ENCODE data around the gene DPH1.
"Not testable (repeated sequence)": the region's sequence is repeated elsewhere in the genome, so short reads cannot be mapped to it uniquely, and the experiment has no call there.

DPH1 gene

DNA sequence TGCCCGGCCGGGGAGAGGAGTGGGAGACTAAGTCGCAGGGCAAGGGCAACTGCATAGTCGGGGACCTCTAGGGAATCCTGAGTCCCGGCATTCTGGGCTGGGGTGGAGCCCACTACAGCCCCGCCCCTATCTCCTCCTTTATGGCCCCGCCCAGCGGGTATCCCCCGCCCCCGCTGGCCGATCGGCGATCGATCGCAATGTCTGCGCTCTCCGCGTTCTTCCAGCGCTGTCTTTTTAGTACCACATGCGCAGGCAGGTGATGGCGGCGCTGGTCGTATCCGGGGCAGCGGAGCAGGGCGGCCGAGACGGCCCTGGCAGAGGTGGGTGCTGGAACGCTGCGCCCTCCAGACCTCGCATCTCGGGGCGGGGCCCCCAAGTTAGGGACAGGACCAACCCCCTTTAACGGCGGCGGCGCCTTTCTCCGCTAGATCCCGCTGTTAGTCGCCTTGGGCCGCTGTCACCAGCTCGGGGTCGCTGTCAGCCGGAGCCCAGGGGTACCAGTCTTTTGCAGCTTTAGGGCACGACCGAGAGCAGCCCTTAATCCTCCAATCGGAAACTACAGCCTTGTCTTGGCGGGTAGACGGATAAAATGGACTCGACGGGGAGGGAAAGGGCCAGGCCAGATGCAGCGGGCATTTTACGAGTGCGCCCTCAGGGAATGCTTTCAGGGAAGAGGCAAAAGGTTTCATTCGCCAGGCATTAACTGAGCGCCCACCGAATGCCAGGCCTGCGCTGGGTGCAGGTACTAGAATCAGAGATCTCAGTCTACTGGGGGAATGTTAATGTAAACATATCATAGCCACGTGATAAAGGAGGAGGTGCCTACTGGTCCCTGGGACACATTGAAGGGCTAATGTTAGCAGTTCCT lies at the start of gene DPH1:
TSS of gene DPH1 (plus strand) at position 243 of the 868 bp plus-strand sequence. CDS start at position 260, 17 bp downstream.
- DNase-seq = peak; percentile 93

DNA sequence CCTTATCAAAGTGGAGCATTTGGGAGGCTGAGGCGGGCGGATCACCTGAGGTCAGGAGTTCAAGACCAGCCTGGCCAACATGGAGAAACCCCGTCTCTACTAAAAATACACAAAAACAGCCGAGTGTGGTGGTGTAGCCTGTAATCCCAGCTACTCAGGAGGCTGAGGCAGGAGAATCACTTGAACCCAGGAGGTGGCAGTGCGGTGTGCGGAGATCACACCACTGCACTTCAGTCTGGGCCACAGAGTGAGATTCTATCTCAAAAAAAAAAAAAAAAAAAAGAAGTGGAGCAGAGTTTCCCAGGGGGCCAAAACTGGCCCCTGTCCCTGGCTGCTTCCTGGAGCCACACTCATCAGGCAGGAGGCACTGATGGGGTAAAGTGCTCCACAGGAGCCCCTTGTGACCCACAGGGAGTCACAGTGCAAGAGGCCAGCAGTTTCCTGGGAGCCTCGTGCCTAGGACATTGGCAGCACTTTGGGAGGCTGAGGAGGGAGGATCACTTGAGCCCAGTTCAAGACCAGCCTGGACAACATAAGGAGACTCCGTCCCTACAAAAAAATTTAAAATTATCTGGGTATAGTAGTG lies 49.2 kb upstream of the DPH1 start:
- no peak for DNase-seq

DNA sequence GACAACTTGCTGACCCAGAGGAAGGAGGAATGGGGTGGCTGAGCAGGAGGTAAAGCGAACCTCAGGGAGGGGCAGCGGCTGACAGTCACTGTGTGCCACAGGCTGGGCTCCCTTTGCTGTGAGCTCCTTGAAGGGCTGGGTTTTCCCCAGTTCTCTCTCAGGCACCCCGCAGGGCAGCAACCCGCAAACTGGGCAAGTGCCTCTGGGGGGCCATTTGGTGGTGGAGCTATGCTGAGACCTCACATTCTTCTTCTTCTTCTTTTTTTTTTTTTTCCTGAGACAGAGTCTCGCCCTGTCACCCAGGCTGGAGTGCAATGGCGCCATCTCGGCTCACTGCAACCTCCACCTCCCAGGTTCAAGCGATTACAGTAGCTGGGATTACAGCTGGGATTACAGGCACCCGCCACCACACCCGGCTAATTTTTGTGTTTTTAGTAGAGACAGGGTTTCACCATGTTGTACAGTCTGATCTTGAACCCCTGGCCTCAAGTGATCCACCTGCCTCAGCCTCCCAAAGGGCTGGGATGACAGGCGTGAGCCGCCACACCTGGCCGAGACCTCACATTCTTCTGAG lies 47.1 kb upstream of the DPH1 start:
- not testable (repeated sequence) for DNase-seq

DNA sequence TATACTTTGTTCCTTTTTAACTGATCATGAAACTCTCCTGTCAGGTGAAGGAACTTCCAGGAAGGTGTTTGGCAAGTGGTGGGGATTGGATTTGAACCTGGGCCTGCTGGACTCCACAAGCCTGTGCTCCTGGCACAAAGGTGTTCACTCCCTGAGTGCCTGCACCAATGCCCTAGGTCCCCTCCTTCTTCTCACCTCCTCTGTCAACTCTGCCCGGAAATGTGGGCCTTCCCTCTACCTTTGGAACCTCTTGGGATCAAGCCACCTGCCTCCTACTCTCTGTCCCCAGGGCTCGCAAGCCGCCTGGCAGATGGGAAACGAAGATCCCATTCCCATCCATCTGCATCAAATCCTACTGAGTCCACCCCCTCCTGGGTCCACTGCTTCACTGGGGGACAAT lies 44.9 kb upstream of the DPH1 start:
- DNase-seq = no peak

DNA sequence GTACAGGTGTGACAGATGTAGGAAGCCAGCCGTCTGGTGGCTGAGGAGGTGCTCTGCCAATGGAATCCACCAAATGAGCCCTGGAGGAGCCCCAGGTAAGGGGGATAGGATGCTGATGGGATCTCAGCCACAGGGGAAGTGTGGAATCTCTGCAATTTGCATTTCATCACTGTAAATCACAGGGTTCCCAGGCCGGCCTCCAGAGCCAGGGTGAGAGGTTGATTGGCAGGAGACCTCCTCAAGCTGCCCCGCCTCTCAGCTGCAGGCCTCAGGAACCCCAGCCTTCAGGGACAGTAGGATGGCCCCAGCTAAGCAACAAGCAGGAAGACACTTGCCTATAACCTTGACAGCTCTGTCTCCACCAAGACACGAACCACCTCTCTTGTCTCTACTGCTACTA lies 44.3 kb upstream of the DPH1 start:
- no peak for DNase-seq

DNA sequence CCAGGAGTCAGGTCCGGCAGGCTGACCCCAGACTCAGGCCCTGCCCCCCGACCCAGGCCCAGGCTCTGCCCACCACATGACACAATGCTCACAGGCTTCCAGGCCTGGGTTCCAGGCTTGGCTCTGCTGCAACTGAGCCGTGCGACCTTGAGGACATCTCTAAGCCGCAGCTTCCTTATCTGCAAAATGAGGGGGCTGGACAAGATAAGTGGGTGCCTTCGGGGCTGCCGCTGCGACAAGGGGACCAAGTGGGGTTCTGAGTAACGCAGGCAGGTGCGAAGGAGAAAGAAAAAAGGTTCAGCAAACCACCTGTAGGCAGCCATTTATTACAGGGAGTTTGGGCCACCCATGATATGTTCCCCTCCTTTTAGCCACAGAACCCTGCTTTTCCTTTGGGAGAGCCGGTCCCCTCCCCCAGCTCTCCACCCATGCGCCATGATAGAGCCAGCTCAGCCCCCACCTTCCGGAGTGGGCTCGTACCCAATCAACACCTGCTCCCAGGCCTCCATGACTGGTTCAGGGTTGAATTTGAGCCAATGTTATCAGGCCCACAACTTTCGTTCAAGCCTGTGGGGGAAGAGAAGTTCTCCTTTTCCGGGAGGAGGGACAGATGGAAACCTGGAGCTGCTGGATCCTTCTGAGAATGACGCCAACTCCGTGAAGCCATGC lies 43.0 kb upstream of the DPH1 start:
- DNase-seq = no peak

DNA sequence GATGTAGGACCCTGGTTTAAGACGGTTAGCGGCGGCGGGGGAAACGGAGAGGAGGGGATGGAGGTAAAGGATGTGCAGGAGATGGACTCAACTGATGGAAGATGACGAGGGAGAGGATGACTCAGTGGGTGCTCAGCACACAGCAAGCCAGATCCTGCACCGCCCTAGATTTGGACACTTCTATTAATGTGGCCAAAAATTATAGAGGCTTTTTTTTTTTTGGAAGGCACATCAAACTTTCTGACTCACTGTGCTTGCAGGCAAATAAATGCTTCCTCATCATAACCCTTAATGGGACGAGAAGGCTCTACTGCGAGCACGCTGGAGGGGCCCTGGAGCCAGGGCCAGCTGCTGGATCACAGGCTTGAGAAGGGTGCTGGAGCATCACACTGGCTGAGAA lies 40.8 kb upstream of the DPH1 start:
- DNase-seq = no peak

DNA sequence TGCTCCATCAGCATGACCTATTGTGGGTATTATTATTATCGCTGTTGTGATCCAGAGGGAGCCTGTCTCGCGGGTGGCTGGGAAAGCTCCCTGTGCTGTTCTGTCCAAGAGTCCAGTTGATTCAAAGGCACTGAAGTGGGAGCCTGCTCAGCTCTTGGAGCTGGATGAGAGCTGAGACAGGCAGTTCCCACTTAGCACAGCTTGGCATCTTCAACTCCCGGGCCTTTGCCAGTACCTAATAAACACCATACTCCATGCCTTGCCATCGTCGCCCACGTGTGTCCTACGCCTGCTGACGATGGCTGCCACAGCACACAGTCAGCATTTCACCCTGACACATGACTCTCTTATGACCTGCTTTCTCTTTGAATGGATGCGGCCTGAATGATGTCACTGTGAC lies 37.4 kb upstream of the DPH1 start:
- DNase-seq = no peak

DNA sequence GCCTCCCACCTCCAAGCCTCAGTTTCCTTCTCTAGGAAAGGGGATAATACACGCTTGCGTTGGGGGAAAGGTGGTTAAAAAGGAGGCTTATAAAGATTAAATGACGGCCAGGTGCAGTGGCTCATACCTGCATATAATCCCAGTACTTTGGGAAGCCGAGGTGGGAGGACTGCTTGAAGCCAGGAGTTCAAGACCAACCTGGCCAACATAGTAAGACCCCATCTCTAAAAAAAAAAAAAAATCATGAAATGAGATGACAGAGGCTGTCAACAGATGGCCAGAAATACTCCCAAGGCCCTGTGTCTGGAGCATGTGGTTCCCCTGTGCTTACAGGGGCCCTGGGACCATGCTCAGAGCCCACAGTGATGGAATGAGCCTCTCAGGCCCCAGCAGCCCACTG lies 35.2 kb upstream of the DPH1 start:
- no peak for DNase-seq

DNA sequence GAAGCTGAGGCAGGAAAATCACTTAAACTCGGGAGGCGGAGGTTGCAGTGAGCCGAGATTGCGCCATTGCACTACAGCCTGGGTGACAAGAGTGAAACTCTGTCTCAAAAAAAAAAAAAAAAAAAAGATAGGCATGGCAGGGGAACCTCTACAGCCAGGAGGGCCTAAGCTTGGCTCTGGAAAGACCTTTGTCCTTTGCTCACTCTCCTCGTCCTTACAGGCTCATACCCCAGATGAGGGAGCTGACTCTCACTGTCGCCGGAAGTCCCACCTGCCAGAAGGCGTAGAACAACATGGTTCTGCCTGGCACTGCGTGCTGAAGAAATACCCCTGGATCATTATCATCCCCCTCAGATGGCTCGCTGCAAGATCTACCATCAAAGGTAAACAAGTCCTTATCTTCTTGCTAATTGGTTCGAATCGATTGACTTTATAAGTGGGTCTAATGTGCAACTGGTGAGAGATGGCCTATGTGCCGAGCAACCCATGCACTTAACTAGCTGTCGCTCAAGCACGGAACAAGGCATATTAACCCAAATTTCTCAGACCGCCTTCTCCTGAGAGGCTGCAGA lies 34.5 kb upstream of the DPH1 start:
- DNase-seq = no peak

DNA sequence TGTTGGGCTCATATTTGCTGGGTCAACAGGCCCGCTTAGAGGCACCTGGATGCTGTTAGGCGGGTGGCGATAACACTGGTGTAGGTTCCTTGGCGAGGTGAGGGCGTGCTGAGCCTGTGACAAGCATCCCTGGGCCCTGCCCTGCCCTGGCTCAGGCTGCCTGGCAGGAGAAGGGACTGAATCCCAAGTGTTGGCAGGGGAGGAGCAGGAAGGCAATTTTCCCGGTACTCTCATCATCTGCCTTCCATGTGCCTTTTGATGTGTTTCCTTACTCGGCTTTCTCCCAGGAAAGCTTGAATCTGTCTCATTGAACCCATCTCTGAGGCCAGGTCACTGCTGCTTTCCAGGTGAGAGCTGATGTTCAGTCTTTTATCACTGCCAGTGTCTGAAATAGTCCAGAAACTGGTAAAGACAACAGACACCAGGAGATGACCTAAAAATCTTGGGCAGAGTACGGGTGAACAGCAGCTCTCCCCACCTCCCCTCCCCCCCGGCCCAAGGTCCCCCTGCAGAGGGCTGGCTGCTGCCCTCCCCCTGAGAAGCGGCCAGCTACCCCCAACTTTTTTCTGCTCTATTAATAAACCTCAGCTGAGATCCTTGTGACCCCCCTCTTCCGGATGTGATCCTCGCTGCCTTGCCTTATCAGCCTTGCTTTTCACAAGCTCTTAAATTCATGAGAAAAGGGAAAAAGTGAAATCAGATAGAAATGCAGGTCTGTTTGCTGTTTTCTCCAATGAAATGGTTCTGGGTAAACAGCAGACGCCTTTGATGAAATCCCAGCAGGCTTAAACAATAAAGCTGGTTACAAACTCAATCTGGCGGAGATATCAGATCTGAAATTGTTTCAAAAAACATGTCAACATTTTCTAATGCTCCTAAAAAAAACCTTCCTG lies 33.8 kb upstream of the DPH1 start:
- no peak for DNase-seq

DNA sequence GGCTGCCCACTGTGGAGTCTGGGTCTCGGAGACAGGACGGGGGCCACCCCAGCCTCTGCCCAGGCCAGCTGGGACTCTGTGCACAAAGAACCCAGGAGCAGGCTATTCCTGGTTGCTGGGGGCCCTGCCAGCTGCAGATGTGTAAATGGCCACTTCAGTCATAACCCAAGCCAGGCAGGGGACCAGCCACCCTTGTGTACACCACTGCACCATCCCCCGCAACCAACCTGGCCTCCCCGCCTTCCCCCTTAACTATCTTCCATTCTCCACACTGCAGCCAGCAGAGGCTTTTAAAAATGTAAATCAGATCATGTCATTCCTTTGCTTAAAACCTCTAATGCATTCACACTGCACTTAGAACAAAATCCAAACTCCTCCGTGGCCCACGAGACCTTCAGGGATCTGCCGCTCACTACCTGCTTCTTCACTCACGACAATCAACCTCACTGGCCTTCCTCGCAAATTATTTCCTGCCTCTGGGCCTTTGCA lies 33.1 kb upstream of the DPH1 start:
- DNase-seq = no peak

DNA sequence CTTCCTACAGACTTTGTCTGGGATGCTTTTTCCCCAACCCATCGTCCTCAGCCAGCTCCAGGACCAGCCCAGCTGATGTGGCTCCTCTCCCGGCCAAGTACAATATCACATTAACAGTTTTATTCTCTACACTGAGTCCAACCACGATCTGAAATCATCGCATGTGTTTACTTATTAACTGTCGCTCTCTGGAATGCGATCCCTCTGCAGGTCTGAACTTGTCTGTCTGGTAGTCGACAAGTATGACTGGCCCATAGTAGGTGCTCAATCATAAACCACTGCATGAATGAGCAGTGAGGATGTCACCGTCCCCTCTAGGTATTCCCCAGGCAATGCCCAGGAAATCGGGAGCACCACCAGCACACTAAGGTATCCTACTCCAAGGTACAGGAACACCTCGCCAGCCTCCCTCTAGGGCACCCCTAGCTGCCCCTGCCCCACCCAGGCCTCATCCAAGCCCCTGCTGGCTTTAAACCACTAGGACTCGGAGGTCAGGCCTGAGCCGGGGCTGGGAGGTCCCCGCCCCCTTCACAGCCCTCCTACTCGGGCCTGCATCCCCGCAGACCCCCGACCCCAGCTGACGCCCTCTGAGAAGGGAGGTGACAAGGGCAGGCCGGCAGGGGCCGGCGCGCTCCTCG lies 32.5 kb upstream of the DPH1 start:
- DNase-seq = no peak

DNA sequence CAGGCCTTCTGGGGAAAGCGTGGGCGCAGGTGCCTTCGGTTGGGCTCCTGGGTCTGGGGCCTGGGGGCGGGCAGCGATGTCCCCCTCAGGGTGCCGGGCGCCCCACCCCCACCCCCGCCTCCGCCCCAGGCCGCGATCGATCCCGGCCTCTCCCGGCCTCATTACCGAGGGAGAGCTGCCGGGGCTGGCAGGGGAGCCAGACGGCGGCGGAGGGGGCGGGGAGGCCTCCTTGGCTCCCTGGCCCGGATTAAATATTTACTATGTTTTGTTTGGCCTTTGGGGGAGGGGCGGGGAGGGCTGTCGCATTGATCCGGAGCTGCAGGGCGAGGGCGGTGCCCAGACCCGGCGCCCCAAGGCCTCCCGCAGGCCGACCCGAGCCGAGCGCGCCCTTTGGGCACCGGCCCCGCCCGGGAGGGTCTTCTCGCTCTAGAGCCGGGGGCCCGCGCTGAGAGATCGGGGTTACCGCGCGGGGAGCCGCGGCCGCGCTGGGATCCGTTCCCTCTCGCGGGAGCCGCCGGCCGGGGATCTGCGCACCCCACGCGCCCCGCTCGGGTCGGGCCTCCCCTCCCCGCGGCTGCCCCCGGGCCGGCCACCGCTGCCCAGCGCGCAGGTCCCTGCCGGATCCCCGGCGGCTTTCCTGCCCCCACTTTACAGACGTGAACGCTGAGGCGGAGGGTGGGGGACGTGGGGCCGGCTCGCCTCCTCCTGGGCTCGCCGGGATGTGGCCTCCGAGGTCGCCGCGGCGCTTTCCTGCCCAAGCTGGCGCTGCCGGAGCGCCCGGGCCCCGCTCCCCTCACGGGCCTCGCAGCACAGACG lies 31.8 kb upstream of the DPH1 start:
- no peak for DNase-seq

DNA sequence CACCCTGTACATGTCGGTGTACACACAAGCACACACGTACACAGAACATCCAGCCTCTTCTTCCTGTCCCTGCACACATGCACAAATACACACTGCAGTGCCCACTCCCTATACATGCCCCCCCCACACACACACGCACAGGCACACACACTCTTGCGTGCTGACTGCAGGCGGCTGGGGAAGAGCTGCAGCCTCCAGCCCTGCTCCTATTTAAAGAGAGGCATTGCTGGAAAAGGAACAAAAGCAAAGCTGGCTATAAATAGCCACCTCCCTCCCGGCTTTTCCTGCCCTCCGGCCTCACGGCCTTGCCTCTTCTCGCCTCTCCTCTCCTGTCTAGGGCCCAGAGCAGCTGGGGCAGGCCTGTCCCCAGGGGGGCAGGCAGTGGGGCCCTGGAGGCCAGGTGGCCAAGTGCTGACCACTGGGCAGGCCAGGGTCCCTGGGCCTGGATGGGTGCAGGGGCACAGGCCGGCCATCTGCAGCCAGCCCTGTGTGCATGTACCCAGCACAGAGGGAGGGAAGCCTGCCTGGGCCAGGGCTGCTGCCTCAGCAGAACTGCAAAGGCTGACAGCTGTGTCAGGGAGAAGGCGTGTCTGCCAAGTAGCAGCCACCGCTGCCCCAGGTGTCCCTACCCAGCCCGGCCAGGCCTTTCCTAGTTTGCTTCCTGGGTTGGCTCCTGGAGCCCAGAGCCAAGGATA lies 30.2 kb upstream of the DPH1 start:
- DNase-seq = no peak

DNA sequence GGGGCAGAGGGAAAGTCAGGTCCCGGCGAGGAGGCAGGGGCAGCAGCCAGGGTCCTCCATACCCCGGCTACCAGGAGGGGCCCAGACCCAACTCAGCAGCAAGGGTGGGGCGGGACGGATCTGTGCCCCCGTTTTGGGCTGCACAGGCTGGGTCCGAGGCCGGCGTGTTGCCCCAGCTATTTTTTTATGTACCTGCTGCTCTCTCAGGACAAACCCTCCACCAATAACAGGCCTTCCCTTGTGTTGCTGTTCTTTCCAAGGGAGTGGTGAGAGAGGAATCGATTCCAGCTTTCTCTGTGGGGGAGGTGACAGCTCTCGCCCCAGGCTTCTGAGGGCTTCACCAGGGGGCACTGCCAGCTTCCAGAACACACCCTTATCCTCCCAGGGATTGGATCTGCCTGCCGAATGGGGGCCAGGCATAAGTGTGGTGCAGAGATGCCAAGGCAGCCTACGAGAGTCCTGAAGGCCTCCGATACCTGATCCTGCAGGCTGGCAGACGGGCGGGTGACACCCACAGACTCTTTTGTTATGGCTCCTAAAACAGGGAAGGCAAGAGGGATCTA lies 27.1 kb upstream of the DPH1 start:
- no peak for DNase-seq

DNA sequence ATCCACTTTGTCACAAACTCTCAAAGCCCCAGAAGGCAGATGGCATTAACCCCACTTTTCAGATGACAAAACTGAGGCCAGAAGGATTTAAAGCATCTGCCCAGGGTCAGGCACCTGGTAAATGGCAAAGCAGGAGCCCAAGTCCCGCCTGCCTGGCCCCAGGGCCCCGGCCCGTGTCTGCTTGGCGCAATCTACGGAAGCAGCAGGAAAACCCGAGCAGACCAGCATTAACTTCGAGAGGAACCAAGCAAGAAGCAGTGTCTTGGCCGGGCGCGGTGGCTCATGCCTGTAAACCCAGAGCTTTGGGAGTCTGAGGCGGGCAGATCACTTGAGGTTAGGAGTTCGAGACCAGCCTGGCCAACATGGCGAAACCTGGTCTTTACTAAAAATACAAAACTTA lies 26.4 kb upstream of the DPH1 start:
- no peak for DNase-seq

DNA sequence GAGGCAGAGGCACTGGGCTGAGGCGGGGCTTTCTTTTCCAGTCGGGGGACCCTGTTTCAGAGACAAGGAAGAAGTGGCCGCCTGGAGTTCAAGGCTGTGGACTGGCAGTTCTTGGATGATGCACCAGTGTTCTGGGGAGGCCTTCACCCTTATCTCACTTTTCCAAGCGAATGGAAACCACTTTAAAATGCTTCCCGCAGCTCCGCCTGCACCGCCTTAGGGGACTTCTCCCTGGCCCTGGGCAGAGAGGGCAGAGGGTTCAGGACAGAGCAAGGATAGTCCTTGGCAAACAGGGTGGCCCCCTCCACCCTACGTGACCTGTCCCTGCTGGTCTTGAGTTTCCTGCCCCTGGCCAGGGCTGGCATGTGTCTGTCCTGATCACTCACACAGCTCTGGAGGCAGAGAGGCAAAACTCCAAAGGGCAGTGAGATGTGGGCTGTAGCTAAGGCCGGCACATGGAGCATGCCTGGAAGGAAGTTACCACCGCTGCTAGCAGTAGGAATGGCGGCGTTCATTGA lies 25.5 kb upstream of the DPH1 start:
- DNase-seq = no peak

DNA sequence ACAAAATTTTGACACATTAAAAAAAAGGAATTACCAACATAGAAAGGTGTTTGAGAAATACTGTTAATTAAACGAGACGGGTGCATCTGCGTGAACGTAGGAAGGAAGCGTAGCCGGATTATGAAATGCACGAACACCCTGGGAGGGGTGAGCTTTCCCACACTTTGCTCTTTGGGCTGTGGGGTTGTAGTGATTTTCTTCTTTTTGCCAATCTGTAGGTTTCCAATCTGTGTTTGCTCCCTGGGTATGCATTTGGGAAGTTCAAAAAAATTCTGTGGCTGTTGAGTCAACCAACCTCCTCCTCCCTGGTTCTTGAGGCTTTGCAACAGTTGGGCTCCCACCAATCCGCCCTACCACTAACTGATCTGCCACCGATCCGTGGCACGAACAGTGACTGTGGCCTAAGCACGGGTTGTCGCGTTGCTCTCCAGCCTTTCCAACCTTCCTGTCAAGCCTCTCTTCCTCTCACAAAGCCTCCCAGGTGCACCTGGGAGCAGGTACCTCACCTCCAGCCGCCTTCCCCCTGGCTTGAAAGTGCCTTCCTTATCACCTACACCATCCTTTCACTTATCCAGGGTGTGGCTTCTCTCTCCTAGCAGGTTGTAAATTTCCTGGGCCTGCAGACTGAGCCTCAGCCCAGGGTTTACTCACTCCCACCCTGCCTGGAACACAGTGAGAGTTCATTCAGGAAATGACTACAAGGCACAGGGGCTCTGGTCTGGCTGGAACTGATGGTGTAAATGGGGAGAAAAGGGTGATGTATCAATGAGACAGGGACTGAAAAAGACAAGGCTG lies 21.4 kb upstream of the DPH1 start:
- no peak for DNase-seq

Data from activated CD8-positive, alpha-beta memory T cell treated with anti-CD3 and anti-CD28 coated beads for 24 hours (primary cell).